HepG2 (cell line): Measurements from ENCODE around the gene AIP. TPM values are rescaled to one million over a fixed set of nuclear protein-coding genes. Genes with fewer than 3 reads are reported as not detected.

Experiments
- ATM ChIP-seq: fragments of 450-650 bp; IDR thresholded peaks from 2 replicates; pipeline ENCODE4 v1.7.1; 2017; ENCODE audit warnings: mild to moderate bottlenecking, borderline replicate concordance
- DNMT3B ChIP-seq: conservative IDR thresholded peaks from 2 replicates; pipeline ENCODE4 v1.6.1; 2016; ENCODE audit warnings: missing biosample characterization, control low read depth
- KDM5B ChIP-seq: sonication (generic); formaldehyde crosslinking; IDR thresholded peaks from 2 replicates; pipeline ENCODE4 v1.4.0; 2020; ENCODE audit warnings: missing genetic modification reagents, mild to moderate bottlenecking, borderline replicate concordance
- NCOA1 ChIP-seq: sonication (generic); formaldehyde crosslinking; IDR thresholded peaks from 2 replicates; pipeline ENCODE4 v1.9.0; 2021; ENCODE audit warnings: missing genetic modification reagents
- SIN3A ChIP-seq: IDR thresholded peaks from 2 replicates; pipeline ENCODE4 v1.6.1; 2011; ENCODE audit warnings: low read depth, mild to moderate bottlenecking, control low read depth, low read length, borderline replicate concordance
- ZNF329 ChIP-seq: sonication (generic); formaldehyde crosslinking; IDR thresholded peaks from 2 replicates; pipeline ENCODE4 v1.9.0; 2021; ENCODE audit warnings: low read depth, mild to moderate bottlenecking, missing genetic modification reagents
- ZNF670 ChIP-seq: sonication (generic); formaldehyde crosslinking; IDR thresholded peaks from 2 replicates; pipeline ENCODE4 v1.8.0; 2022; ENCODE audit warnings: mild to moderate bottlenecking, missing genetic modification reagents, borderline replicate concordance
- ZNF749 ChIP-seq: sonication (generic); formaldehyde crosslinking; IDR thresholded peaks from 2 replicates; pipeline ENCODE4 v1.8.0; 2022; ENCODE audit warnings: mild to moderate bottlenecking, missing genetic modification reagents, moderate library complexity, borderline replicate concordance
- polyA plus RNA-seq, 8 experiments: library from polyadenylated mRNA; depleted of rRNA in 3 of 8; stranded (reverse) in 7 of 8; unstranded in 1 of 8; fragments of >200 nt; fragmentation: Illumina TruSeq in 4 of 8; extraction: Trizol in 4 of 8; gene quantifications; 2 replicates each; pipeline versions ENCODE4 v1.2.1 to v1.2.3, GENCODE V29; 2011 to 2016; ENCODE audit warnings: low read depth in 4 of 8, missing spikeins in 1 of 8, mixed read lengths in 1 of 8; ENCODE audit not compliant: insufficient read depth in 1 of 8
- total RNA-seq, 5 experiments: library from RNA; depleted of rRNA; stranded (reverse); fragments of >200 nt; fragmentation: Illumina TruSeq; extraction: Trizol; gene quantifications; 2 replicates each; pipeline ENCODE4 v1.2.3, GENCODE V29; 2016; ENCODE audit warnings: low read depth in 1 of 5
- TF ChIP-seq, protein P1 (sequence below): sonication (generic); formaldehyde crosslinking; IDR thresholded peaks from 2 replicates; pipeline ENCODE4 v1.4.0; 2020; ENCODE audit warnings: missing genetic modification reagents
- TF ChIP-seq, protein P2 (sequence below): sonication (generic); formaldehyde crosslinking; IDR thresholded peaks from 2 replicates; pipeline ENCODE4 v1.5.1; 2020; ENCODE audit warnings: mild to moderate bottlenecking, missing genetic modification reagents
- TF ChIP-seq, protein P3 (sequence below), 2 experiments: fragments of 450-650 bp in 1 of 2; sonication (generic) in 1 of 2; formaldehyde crosslinking in 1 of 2; IDR thresholded peaks; 2 replicates each; pipeline versions ENCODE4 v1.6.1 to v1.8.0; 2016 to 2022; ENCODE audit warnings: antibody characterized with exemption in 1 of 2, mild to moderate bottlenecking in 1 of 2, missing genetic modification reagents in 1 of 2
- TF ChIP-seq, protein P4 (sequence below): sonication (generic); formaldehyde crosslinking; conservative IDR thresholded peaks from 2 replicates; pipeline ENCODE4 v1.8.0; 2022; ENCODE audit warnings: mild to moderate bottlenecking, moderate library complexity, missing genetic modification reagents

AIP gene
- total and polyA plus RNA-seq, 2 of the 13 experiments (the other 11 are each of a cell fraction or from before 2014, with no cell fraction given), result 51.8 to 110 TPM

DNA sequence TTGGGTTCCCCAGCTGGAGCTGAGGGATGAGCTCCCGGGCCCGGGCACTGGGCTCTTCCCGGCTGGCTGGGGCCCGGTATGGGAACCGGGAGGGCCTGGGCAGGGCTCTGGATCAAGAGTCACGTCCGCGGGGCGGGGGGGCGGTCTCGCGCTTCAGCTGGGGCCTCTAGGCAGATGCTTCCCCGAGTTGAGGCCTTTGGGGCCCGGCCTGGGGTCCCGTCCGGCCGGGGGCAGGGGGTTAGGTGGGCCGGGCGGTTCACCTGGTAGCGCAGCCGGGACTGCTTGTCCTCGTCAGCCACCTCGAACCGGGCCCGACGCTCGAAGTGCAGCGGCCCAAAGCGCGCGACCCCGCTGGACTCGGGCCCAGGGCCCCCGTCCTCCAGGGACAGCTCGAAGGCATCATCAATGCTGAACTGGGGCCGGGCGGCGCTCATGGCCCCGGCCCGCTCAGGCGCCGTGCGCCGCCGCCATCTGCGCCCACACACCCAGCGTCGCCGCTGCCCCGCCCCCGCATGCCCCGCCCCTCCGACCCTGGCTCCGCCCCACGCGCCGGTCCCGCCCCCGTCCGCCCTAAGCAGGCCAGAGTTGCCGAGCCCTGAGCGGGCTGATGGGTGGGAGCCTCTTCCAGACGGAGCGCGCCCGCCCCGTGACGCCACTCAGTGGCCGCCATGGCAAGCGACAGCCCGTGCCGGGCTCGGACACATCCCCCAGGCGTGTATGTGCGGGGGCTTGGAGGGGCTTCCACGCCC, 13.9 kb upstream of the AIP start, which contains the start of gene TMEM134 (continued):
- TF ChIP-seq, protein P1, sequence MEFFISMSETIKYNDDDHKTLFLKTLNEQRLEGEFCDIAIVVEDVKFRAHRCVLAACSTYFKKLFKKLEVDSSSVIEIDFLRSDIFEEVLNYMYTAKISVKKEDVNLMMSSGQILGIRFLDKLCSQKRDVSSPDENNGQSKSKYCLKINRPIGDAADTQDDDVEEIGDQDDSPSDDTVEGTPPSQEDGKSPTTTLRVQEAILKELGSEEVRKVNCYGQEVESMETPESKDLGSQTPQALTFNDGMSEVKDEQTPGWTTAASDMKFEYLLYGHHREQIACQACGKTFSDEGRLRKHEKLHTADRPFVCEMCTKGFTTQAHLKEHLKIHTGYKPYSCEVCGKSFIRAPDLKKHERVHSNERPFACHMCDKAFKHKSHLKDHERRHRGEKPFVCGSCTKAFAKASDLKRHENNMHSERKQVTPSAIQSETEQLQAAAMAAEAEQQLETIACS, result peak; percentile 22; the same call in 1 of the 2 replicates
- no peak for TF ChIP-seq KDM5B (CRISPR knock-in tag)
- TF ChIP-seq, protein P2, sequence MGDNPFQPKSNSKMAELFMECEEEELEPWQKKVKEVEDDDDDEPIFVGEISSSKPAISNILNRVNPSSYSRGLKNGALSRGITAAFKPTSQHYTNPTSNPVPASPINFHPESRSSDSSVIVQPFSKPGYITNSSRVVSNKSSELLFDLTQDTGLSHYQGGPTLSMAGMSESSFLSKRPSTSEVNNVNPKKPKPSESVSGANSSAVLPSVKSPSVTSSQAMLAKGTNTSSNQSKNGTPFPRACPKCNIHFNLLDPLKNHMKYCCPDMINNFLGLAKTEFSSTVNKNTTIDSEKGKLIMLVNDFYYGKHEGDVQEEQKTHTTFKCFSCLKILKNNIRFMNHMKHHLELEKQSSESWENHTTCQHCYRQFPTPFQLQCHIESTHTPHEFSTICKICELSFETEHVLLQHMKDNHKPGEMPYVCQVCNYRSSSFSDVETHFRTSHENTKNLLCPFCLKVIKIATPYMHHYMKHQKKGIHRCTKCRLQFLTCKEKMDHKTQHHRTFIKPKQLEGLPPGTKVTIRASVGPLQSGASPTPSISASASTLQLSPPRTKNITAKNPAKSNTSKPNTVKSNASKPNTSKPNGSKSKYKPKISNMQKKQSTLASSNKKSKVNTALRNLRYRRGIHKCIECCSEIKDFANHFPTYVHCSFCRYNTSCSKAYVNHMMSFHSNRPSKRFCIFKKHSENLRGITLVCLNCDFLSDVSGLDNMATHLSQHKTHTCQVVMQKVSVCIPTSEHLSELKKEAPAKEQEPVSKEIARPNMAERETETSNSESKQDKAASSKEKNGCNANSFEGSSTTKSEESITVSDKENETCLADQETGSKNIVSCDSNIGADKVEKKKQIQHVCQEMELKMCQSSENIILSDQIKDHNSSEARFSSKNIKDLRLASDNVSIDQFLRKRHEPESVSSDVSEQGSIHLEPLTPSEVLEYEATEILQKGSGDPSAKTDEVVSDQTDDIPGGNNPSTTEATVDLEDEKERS, result no peak
- peak; percentile 48; the same call in 1 of the 2 replicates for TF ChIP-seq ZNF329 (CRISPR knock-in tag)
- no peak; the same call in 1 of the 2 replicates for TF ChIP-seq NCOA1 (CRISPR knock-in tag)
- TF ChIP-seq, protein P3, sequence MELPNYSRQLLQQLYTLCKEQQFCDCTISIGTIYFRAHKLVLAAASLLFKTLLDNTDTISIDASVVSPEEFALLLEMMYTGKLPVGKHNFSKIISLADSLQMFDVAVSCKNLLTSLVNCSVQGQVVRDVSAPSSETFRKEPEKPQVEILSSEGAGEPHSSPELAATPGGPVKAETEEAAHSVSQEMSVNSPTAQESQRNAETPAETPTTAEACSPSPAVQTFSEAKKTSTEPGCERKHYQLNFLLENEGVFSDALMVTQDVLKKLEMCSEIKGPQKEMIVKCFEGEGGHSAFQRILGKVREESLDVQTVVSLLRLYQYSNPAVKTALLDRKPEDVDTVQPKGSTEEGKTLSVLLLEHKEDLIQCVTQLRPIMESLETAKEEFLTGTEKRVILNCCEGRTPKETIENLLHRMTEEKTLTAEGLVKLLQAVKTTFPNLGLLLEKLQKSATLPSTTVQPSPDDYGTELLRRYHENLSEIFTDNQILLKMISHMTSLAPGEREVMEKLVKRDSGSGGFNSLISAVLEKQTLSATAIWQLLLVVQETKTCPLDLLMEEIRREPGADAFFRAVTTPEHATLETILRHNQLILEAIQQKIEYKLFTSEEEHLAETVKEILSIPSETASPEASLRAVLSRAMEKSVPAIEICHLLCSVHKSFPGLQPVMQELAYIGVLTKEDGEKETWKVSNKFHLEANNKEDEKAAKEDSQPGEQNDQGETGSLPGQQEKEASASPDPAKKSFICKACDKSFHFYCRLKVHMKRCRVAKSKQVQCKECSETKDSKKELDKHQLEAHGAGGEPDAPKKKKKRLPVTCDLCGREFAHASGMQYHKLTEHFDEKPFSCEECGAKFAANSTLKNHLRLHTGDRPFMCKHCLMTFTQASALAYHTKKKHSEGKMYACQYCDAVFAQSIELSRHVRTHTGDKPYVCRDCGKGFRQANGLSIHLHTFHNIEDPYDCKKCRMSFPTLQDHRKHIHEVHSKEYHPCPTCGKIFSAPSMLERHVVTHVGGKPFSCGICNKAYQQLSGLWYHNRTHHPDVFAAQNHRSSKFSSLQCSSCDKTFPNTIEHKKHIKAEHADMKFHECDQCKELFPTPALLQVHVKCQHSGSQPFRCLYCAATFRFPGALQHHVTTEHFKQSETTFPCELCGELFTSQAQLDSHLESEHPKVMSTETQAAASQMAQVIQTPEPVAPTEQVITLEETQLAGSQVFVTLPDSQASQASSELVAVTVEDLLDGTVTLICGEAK (IDR thresholded peaks at IDR 0.05), result no peak
- TF ChIP-seq, protein P3 (CRISPR knock-in tag; IDR thresholded peaks at IDR 0.05), result no peak
- peak; percentile 58; the same call in 1 of the 2 replicates for TF ChIP-seq SIN3A
- no peak for TF ChIP-seq ATM
- no peak; the same call in 1 of the 2 replicates for TF ChIP-seq ZNF749 (CRISPR knock-in tag)
- TF ChIP-seq DNMT3B, result no peak
- peak; percentile 55; the same call in 1 of the 2 replicates for TF ChIP-seq ZNF670
- TF ChIP-seq, protein P4, sequence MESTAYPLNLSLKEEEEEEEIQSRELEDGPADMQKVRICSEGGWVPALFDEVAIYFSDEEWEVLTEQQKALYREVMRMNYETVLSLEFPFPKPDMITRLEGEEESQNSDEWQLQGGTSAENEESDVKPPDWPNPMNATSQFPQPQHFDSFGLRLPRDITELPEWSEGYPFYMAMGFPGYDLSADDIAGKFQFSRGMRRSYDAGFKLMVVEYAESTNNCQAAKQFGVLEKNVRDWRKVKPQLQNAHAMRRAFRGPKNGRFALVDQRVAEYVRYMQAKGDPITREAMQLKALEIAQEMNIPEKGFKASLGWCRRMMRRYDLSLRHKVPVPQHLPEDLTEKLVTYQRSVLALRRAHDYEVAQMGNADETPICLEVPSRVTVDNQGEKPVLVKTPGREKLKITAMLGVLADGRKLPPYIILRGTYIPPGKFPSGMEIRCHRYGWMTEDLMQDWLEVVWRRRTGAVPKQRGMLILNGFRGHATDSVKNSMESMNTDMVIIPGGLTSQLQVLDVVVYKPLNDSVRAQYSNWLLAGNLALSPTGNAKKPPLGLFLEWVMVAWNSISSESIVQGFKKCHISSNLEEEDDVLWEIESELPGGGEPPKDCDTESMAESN (CRISPR knock-in tag), result no peak
